Adipocyte (in vitro differentiated cells): Measurements from ENCODE around the gene SBF1.
"Not testable (repeated sequence)": the region's sequence is repeated elsewhere in the genome, so short reads cannot be mapped to it uniquely, and the experiment has no call there.

Source experiments
- DNase-seq: peaks from one replicate; pipeline ENCODE4 v3.0.0-alpha.2; 2015; ENCODE audit warnings: low read depth
- H3K27me3 ChIP-seq: replicated peaks from 2 replicates; pipeline ENCODE4 v1.7.0; 2013; ENCODE audit warnings: mild to moderate bottlenecking, low read length, moderate library complexity; ENCODE audit not compliant: control insufficient read depth, insufficient read depth
- H3K36me3 ChIP-seq: 2 replicates; pipeline ENCODE4 v1.7.0; 2013; ENCODE audit warnings: low read length, mild to moderate bottlenecking, moderate library complexity; ENCODE audit not compliant: control insufficient read depth, insufficient read depth, severe bottlenecking
- H3K4me1 ChIP-seq: 2 replicates; pipeline ENCODE4 v1.7.0; 2013; ENCODE audit warnings: mild to moderate bottlenecking, low read length, moderate library complexity; ENCODE audit not compliant: control insufficient read depth, insufficient read depth
- H3K4me3 ChIP-seq: 2 replicates; pipeline ENCODE4 v1.7.0; 2013; ENCODE audit warnings: mild to moderate bottlenecking, low read length, moderate library complexity
- H3K9ac ChIP-seq: 2 replicates; pipeline ENCODE4 v1.7.0; 2013; ENCODE audit warnings: mild to moderate bottlenecking, low read length, moderate library complexity
- H3K9me3 ChIP-seq: 2 replicates; pipeline ENCODE4 v1.7.0; 2013; ENCODE audit warnings: mild to moderate bottlenecking, low read length, moderate library complexity; ENCODE audit not compliant: control insufficient read depth

The SBF1 gene

DNA sequence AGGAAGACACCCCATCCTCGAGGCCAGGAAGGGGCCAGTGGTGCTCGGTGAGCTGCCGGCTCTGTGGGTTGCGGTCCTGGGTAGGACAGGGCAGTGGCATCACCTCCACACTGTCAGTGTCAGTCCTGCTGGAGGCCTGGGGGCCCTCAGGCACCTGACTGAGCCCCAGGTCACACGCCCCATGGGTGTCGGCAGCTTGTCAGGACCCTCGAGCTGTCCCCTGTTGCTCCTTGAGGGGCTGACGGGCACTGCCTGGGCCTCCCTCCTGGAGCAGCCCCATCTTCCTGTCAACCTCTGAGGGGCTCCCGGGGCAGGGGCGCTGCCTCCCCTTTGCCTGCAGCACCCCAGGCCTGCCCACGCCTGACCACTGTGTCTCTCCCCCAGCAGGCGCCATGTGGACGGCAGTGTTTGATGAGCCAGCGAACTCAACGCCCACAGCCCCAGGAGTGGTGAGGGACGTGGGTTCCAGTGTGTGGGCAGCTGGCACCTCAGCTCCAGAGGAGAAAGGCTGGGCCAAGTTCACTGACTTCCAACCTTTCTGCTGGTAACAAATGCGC lies 35.4 kb downstream of the SBF1 start:
- H3K27me3 ChIP-seq, result no peaks in the 10 kb centered on the region
- peaks cover 76% of the 10 kb centered on the region for H3K36me3 ChIP-seq
- peaks cover 11% of the 10 kb centered on the region for H3K4me1 ChIP-seq
- DNase-seq, result no peak
- no peak overlapping the region for H3K4me3 ChIP-seq
- no peak overlapping the region for H3K9ac ChIP-seq
- H3K9me3 ChIP-seq, result no peaks in the 10 kb centered on the region

DNA sequence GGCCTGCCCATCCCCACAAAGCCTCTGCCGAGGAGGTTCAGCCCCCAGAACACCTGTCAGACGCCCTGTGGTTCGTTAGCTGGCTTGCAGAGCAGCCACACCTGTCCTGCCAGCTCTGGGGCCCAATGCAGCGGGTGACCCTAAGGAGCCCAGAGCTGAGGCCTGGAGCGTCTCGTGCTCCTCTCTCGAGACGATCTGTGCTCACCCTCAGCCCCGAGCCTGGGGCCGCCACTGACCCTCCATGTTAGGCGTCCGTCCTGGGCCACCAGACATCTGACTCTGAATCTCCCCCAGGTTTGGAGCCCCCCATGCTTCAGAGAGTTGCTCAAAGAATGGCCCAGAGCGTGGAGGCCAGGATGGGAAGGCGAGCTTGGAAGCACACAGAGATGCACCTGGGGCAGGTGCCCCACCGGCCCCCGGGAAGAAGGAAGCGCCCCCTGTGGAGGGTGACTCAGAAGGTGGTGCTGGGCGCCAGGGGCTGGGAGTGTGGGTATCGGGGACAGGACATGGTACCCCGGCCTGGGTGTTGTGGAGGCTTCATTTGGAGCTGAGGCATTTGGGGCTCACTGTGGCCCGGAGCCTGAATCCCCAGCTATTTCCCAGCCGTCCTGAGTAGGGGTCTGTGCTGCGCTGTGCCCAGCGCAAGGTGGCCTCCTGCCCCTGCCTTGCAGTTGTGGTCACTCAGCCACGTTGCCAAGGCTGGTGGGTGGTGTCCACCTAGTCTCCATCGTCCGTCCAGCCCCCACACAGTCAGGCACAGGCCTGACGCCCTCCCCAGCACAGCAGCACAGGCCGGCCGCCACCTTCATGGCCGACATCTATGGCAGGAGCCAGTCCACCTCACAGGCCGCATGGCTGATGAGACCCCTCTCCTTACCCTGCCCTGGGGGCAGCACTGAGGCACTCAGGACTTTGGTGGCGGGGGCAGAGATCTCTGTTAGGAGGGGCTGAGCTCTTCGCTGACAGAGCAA lies 36.2 kb downstream of the SBF1 start:
- Histone ChIP-seq H3K4me3 (no peak overlapping the region), H3K36me3 (peaks cover 76% of the 10 kb centered on the region), H3K4me1 (peaks cover 5% of the 10 kb centered on the region), H3K27me3 (no peaks in the 10 kb centered on the region), H3K9ac (no peak overlapping the region), H3K9me3 (no peaks in the 10 kb centered on the region)
- DNase-seq, result no peak

DNA sequence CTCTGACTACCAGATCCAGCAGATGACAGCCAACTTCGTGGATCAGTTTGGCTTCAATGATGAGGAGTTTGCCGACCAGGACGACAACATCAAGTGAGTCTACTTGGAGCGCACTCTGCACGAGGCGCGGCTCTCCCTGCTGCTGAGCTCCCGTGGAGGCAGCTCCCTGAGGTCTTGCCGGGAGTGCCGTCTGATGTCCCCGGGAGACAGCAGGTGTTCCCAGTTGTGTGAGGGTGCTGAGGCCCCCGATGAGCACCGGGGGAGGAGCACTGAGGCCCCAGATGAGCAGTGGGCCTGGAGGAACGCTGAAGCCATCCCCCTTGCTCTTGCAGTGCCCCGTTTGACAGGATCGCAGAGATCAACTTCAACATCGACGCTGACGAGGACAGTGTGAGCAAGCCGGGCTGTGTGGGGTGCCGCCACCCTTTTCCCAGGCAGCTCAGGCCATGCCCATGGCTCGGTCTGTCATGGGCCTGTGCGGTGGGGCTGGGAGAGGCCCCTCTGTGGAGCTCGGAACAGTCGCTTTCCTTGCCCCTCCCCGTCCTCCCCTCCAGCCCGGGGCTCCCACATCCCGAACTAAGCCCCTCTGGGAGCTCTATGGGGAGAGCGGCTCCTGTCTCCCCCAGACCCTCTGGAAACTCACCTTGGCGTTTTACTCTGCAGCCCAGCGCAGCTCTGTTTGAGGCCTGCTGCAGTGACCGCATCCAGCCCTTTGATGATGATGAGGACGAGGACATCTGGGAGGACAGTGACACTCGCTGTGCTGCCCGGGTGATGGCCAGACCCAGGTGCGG lies 37.1 kb downstream of the SBF1 start:
- Histone ChIP-seq H3K4me3 (no peak overlapping the region), H3K36me3 (peaks cover 74% of the 10 kb centered on the region), H3K9me3 (no peaks in the 10 kb centered on the region), H3K4me1 (no peaks in the 10 kb centered on the region), H3K9ac (no peak overlapping the region), H3K27me3 (no peaks in the 10 kb centered on the region)
- no peak for DNase-seq

DNA sequence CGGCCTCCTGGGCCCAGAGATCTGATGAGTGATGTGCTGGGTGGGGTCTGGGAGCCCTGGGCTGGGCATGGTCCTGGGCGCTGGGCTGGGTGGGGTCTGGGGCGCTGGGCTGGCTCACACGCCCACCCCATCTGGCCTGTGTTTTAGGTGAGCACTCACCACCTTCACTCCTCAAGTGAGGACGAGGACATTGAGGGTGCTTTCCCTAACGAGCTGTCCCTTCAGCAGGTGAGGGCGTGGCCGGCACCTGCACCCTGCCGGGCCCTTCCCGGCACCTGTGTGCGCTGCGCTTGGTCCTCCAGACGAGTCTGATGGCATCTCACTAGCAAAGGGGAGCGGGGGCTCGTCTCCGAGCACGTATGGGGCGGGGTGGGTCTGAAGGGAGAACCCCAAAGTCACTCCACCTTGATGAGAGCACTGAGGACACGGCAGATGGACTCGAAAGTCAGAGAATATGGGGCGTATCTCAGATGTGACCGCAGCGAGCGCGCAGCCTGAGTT lies 37.9 kb downstream of the SBF1 start:
- Histone ChIP-seq H3K4me3 (no peak overlapping the region), H3K4me1 (no peaks in the 10 kb centered on the region), H3K27me3 (no peaks in the 10 kb centered on the region), H3K9ac (no peak overlapping the region), H3K36me3 (peaks cover 78% of the 10 kb centered on the region), H3K9me3 (no peaks in the 10 kb centered on the region)
- no peak for DNase-seq

DNA sequence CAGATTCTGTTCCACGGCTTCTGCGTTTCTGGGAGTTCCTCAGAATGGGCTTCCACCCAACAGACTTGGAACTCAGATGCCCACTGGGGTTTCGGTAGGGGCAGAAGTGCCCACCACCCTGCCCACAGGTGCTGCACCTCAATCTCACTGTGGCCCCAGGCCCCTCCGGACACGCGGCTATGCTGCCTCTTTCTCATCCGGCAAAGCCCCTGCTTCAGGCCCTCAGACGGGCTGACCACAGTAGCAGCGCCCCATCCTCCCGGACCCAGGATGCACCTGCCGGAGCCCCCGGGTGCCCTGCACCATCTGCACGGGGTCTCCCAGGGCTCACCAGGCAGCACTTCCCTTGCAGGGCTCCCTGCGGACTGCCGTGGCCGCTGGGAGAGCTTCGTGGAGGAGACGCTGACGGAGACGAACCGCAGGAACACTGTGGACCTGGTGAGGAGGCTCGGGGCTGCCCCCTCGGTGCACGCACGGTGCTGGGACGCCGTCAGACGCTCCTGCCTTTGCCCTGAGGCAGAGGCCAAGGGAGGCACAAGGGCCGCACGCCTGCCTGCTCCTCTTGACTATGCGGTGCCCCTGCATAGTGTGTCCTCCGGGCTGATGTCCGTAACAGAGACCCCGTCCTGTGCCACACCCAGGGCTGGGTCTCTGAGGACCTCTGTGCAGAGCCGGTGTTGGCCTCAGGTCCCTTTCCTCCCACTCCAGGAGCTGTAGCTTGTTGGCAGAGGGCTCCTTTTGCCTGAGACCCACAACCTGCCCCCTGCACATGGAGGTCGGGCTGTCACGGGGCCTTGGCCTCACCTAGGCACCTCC lies 38.6 kb downstream of the SBF1 start:
- Histone ChIP-seq H3K4me3 (no peak overlapping the region), H3K9me3 (no peaks in the 10 kb centered on the region), H3K4me1 (no peaks in the 10 kb centered on the region), H3K36me3 (peaks cover 81% of the 10 kb centered on the region), H3K27me3 (no peaks in the 10 kb centered on the region), H3K9ac (no peak overlapping the region)
- no peak for DNase-seq

- no peak for DNase-seq
Observed at GRCh38 chr22:50435291-50436014, 39.4 kb downstream of the SBF1 start.

DNA sequence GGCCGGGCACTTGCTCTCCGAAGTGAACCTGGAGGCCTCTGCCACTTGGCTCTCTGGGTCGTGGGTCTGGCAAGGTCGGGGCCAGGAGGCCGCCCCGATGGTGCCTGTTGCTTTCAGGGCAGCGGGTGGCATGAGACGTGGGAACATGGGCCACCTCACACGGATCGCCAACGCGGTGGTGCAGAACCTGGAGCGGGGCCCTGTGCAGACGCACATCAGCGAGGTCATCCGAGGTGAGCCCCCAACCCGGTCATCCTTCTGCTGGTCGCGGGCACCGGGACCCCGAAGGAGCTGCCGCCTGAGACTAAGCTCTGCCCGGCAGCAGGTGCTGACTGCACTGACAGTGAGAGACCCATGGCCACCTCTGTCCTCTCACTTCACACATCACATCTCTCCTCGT lies 40.0 kb downstream of the SBF1 start:
- H3K36me3 ChIP-seq, result peaks cover 81% of the 10 kb centered on the region
- no peaks in the 10 kb centered on the region for H3K9me3 ChIP-seq
- no peaks in the 10 kb centered on the region for H3K4me1 ChIP-seq
- no peak overlapping the region for H3K4me3 ChIP-seq
- H3K9ac ChIP-seq, result no peak overlapping the region
- H3K27me3 ChIP-seq, result no peaks in the 10 kb centered on the region
- DNase-seq, result no peak

More at GRCh38 chr22:50435291-50436014, 39.4 kb downstream of the SBF1 start:
- peaks cover 81% of the 10 kb centered on the region for H3K36me3 ChIP-seq
- no peak overlapping the region for H3K9ac ChIP-seq
- no peak overlapping the region for H3K4me3 ChIP-seq
- no peaks in the 10 kb centered on the region for H3K4me1 ChIP-seq
- H3K27me3 ChIP-seq, result no peaks in the 10 kb centered on the region
- H3K9me3 ChIP-seq, result no peaks in the 10 kb centered on the region

GRCh38 chr22:50432877-50433510 lies 41.8 kb downstream of the SBF1 start:
- H3K4me1 ChIP-seq, H3K4me3 ChIP-seq, DNase-seq, H3K27me3 ChIP-seq, H3K9me3 ChIP-seq, H3K9ac ChIP-seq: not testable (repeated sequence)
- H3K36me3 ChIP-seq, result peaks cover 79% of the 10 kb centered on the region

DNA sequence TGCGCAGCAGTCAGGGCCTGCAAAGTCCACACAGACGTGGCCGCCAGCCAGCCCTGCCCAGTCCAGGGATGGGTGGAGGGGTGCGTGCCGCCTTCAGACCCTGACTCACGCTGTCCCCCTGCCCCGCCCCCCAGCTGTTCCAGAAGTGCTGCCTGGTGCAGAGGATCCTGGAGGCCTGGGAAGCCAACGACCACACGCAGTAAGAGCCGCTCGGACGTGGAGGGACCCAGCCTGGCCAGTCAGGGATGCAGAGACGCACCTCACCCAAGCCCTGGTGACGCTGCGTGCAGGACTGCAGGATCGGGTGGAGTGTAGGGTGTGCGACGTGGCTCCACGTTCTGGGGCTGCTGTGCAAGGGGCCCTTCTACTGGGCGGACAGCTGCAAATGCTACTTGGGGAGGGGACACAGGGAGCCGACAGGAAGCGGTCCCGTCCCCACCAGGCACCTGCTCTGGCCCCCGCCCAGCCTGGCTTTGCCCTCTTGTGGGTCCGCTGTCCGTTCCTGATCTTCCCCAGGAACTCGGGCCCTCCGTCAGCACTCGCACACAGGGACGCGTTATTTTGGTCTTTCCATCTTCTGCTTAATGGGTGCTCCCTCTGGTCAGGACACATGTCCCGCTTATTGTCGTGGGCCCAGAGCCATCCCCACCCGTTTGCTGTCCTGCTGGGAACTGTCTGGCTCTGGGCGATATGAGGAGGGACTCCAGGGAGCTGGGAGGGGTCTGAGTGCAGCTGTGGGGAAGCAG lies 42.5 kb downstream of the SBF1 start:
- Histone ChIP-seq H3K36me3 (peaks cover 78% of the 10 kb centered on the region), H3K4me1 (no peaks in the 10 kb centered on the region), H3K4me3 (no peak overlapping the region), H3K9me3 (no peaks in the 10 kb centered on the region), H3K9ac (no peak overlapping the region), H3K27me3 (no peaks in the 10 kb centered on the region)
- no peak for DNase-seq
